HCT116 (cell line): ENCODE data around the gene SPEM1. TPM values are rescaled to one million over a fixed set of nuclear protein-coding genes. Genes with fewer than 3 reads are reported as not detected.

ENCODE experiments used
- ATAC-seq: fragments of 200-7000 bp; cut with Tn5 transposase; 2 replicates; pipeline ENCODE4 v1.9.1; 2020; ENCODE audit warnings: mild to moderate bottlenecking, moderate library complexity
- BruUV-seq: library from RNA; stranded (reverse); fragments of 400-500 nt; replicated peaks from 2 replicates; lab custom pipeline; 2021; lab: Mats Ljungman, UMichigan
- CTCF ChIA-PET: fragments of 300-600 bp; sonication (Branson Sonifier 250); formaldehyde crosslinking; loops from one replicate; lab custom pipeline; 2021; ENCODE audit warnings: antibody characterized with exemption; lab: Charles Lee
- POLR2A ChIA-PET: fragments of 300-600, 350-600 bp; sonication (Branson Sonifier 250); formaldehyde crosslinking; loops from one replicate; lab custom pipeline; 2021; ENCODE audit warnings: antibody characterized with exemption; lab: Charles Lee
- RAD21 ChIA-PET, 2 experiments: fragments of 300-600 bp; sonication (Branson Sonifier 250); formaldehyde crosslinking; loops; one replicate each; lab custom pipeline; 2023; ENCODE audit warnings: low total read pairs in 2 of 2; ENCODE audit not compliant: uncharacterized antibody in 2 of 2, unreplicated experiment in 2 of 2, low non-redundant PET in 1 of 2; lab: Charles Lee
- DNase-seq: peaks from one replicate; pipeline ENCODE4 v3.0.0-alpha.2; 2010; ENCODE audit warnings: low read depth, low spot score
- H2AFZ ChIP-seq: fragments of 200-600 bp; shearing (Covaris generic), sonication (generic); 2 replicates; pipeline ENCODE4 v1.6.1; 2017; ENCODE audit warnings: low read depth, mixed run types, mixed read lengths, antibody characterized with exemption, low read length; ENCODE audit not compliant: poor library complexity, severe bottlenecking
- H3K27ac ChIP-seq: 2 replicates; pipeline ENCODE4 v1.5.1; 2012; ENCODE audit warnings: low read depth, low read length
- H3K27me3 ChIP-seq: fragments of 200-600 bp; sonication (generic); 2 replicates; pipeline ENCODE4 v1.6.1; 2016; ENCODE audit warnings: mixed run types, low read length, mixed read lengths; ENCODE audit not compliant: insufficient read depth
- H3K36me3 ChIP-seq, 2 experiments: fragments of 200-500 bp in 1 of 2; fragments of 200-600 bp in 1 of 2; sonication (Bioruptor generic) in 1 of 2; sonication (generic) in 1 of 2; 2 replicates each; pipeline versions ENCODE4 v1.5.1 to v1.6.1; 2014 to 2016; ENCODE audit warnings: low read length in 2 of 2, inconsistent platforms in 1 of 2, mixed read lengths in 1 of 2, mixed run types in 1 of 2; ENCODE audit not compliant: insufficient read depth in 2 of 2, control insufficient read depth in 1 of 2
- H3K4me1 ChIP-seq, 2 experiments: fragments of 200-600 bp in 1 of 2; sonication (generic) in 1 of 2; 2 replicates each; pipeline versions ENCODE4 v1.5.1 to v1.6.1; 2012 to 2017; ENCODE audit warnings: low read length in 2 of 2, inconsistent platforms in 1 of 2, mild to moderate bottlenecking in 1 of 2, mixed read lengths in 1 of 2, mixed run types in 1 of 2, moderate library complexity in 1 of 2; ENCODE audit not compliant: insufficient read depth in 2 of 2, control insufficient read depth in 1 of 2
- H3K4me2 ChIP-seq: fragments of 200-600 bp; sonication (generic); 2 replicates; pipeline ENCODE4 v1.6.1; 2017; ENCODE audit warnings: mixed run types, low read length, mixed read lengths
- H3K4me3 ChIP-seq, 2 experiments: fragments of 200-600 bp in 1 of 2; sonication (generic) in 1 of 2; replicated peaks in 1 of 2; 2 replicates each; pipeline ENCODE4 v1.5.1; 2011 to 2016; ENCODE audit warnings: low read length in 2 of 2, control low read depth in 1 of 2, low read depth in 1 of 2, mild to moderate bottlenecking in 1 of 2, mixed read lengths in 1 of 2, mixed run types in 1 of 2
- H3K79me2 ChIP-seq: fragments of 200-600 bp; sonication (generic); 2 replicates; pipeline ENCODE4 v1.6.1; 2017; ENCODE audit warnings: mild to moderate bottlenecking, mixed run types, low read length, moderate library complexity, mixed read lengths; ENCODE audit not compliant: insufficient read depth
- H3K9ac ChIP-seq: fragments of 200-600 bp; sonication (generic); 2 replicates; pipeline ENCODE4 v1.6.1; 2016; ENCODE audit warnings: low read length, mixed read lengths
- H3K9me2 ChIP-seq: fragments of 200-600 bp; sonication (generic), shearing (Covaris generic); 2 replicates; pipeline ENCODE4 v1.6.1; 2017; ENCODE audit warnings: mixed run types, mild to moderate bottlenecking, moderate library complexity; ENCODE audit not compliant: insufficient read depth
- H3K9me3 ChIP-seq, 2 experiments: fragments of 200-500 bp in 1 of 2; fragments of 200-600 bp in 1 of 2; sonication (Bioruptor generic) in 1 of 2; sonication (generic) in 1 of 2; 2 replicates each; pipeline ENCODE4 v1.6.1; 2014 to 2017; ENCODE audit warnings: low read length in 2 of 2, mixed read lengths in 2 of 2, inconsistent platforms in 1 of 2, low read depth in 1 of 2, mild to moderate bottlenecking in 1 of 2, mixed run types in 1 of 2, moderate library complexity in 1 of 2; ENCODE audit not compliant: control insufficient read depth in 1 of 2, insufficient read depth in 1 of 2
- H4K20me1 ChIP-seq: fragments of 200-600 bp; sonication (generic), shearing (Covaris generic); 2 replicates; pipeline ENCODE4 v1.6.1; 2017; ENCODE audit warnings: mixed run types, mild to moderate bottlenecking, moderate library complexity; ENCODE audit not compliant: insufficient read depth
- ATF3 ChIP-seq: IDR thresholded peaks from 2 replicates; pipeline ENCODE4 v1.6.1; 2012
- ELF1 ChIP-seq: IDR thresholded peaks from 2 replicates; pipeline ENCODE4 v1.6.1; 2012; ENCODE audit warnings: low read depth, borderline replicate concordance
- REST ChIP-seq: IDR thresholded peaks from 2 replicates; pipeline ENCODE4 v1.6.1; 2012; ENCODE audit warnings: low read depth
- SP1 ChIP-seq: IDR thresholded peaks from 2 replicates; pipeline ENCODE4 v1.6.1; 2012; ENCODE audit warnings: low read depth
- ZBTB33 ChIP-seq: IDR thresholded peaks from 2 replicates; pipeline ENCODE4 v1.6.1; 2011; ENCODE audit warnings: mild to moderate bottlenecking, low read length, moderate library complexity; ENCODE audit not compliant: insufficient replicate concordance; ENCODE audit errors: extremely low read depth
- intact Hi-C: fragments of 100-400 bp; cut with micrococcal nuclease; formaldehyde crosslinking; loops from 2 replicates; pipeline ENCODE4 v1.10.0; 2022
- total RNA-seq: library from RNA; stranded (reverse); gene quantifications from one replicate; pipeline ENCODE4 v1.2.1, GENCODE V29; 2021; ENCODE audit not compliant: unreplicated experiment

SPEM1 gene
- total RNA-seq, 1 experiment from 2014 or later: 0.32 TPM

GRCh38 chr17:7421186-7421585 lies 1.1 kb downstream of the SPEM1 start:
- DNase-seq (no peak), ATAC-seq (no peak)
- no TSS peak for BruUV-seq
- ChIA-PET POLR2A (no interaction called here), RAD21 (no interaction called here), CTCF (no interaction called here)
- Histone ChIP-seq H3K4me2 (no peak overlapping the region), H3K79me2 (no peaks in the 10 kb centered on the region), H3K9me2 (no peaks in the 10 kb centered on the region), H3K36me3 (no peaks in the 10 kb centered on the region; a peak in 1 of 4 replicates), H3K27me3 (no peaks in the 10 kb centered on the region), H3K9me3 (no peaks in the 10 kb centered on the region), H3K27ac (no peak overlapping the region), H4K20me1 (no peaks in the 10 kb centered on the region), H2AFZ (no peak overlapping the region), H3K9ac (no peak overlapping the region), H3K4me1 (no peaks in the 10 kb centered on the region), H3K4me3 (no peak overlapping the region)
- intact Hi-C loops: no loop called here
- no peak for TF ChIP-seq SP1
- no peak for TF ChIP-seq REST
- TF ChIP-seq ZBTB33: no peak
- no peak for TF ChIP-seq ELF1
- no peak for TF ChIP-seq ATF3
- TF ChIP-seq, all 23 proteins: peak for 0
